H7 (cell line): ENCODE data around the gene FANCI. TPM values are rescaled to one million over a fixed set of nuclear protein-coding genes. Genes with fewer than 3 reads are reported as not detected.

ENCODE experiments used
- DNase-seq: peaks from one replicate; pipeline ENCODE4 v3.0.0; 2012
- H3K27me3 ChIP-seq: 2 replicates; pipeline ENCODE4 v1.6.0; 2011; ENCODE audit warnings: mild to moderate bottlenecking, low read length; ENCODE audit not compliant: control insufficient read depth, insufficient read depth
- H3K36me3 ChIP-seq: replicated peaks from 2 replicates; pipeline ENCODE4 v1.5.1; 2011; ENCODE audit warnings: low read length; ENCODE audit not compliant: control insufficient read depth, insufficient read depth
- H3K4me3 ChIP-seq: 2 replicates; pipeline ENCODE4 v1.5.1; 2011; ENCODE audit warnings: low read depth, mild to moderate bottlenecking, control low read depth, low read length, moderate library complexity; ENCODE audit not compliant: insufficient read depth
- total RNA-seq: library from RNA; depleted of rRNA; stranded (reverse); fragments of >200 nt; shearing (Covaris generic); gene quantifications from 2 replicates; pipeline ENCODE4 v1.2.3, GENCODE V29; 2014

Gene FANCI
- total RNA-seq, 1 experiment from 2014 or later = 54.4 TPM

GRCh38 chr15:89307046-89307587, 63.3 kb downstream of the FANCI start:
- H3K4me3 ChIP-seq = no peak overlapping the region
- DNase-seq = no peak
- H3K36me3 ChIP-seq = peaks cover 30% of the 10 kb centered on the region
- H3K27me3 ChIP-seq = no peaks in the 10 kb centered on the region

GRCh38 chr15:89307791-89308190, 64.0 kb downstream of the FANCI start:
- Histone ChIP-seq H3K4me3 (no peak overlapping the region), H3K36me3 (peaks cover 30% of the 10 kb centered on the region), H3K27me3 (no peaks in the 10 kb centered on the region)
- DNase-seq = no peak

GRCh38 chr15:89308236-89308635, 64.5 kb downstream of the FANCI start:
- Histone ChIP-seq H3K4me3 (no peak overlapping the region), H3K27me3 (no peaks in the 10 kb centered on the region), H3K36me3 (peaks cover 29% of the 10 kb centered on the region)
- DNase-seq = no peak

- Histone ChIP-seq H3K36me3 (peaks cover 35% of the 10 kb centered on the region), H3K4me3 (no peak overlapping the region), H3K27me3 (no peaks in the 10 kb centered on the region)
- no peak for DNase-seq
These were observed 66.2 kb downstream of the FANCI start for GRCh38 chr15:89309993-89310392.

GRCh38 chr15:89315375-89315929, 71.7 kb downstream of the FANCI start:
- no peak overlapping the region for H3K4me3 ChIP-seq
- no peak for DNase-seq
- H3K36me3 ChIP-seq = peaks cover 60% of the 10 kb centered on the region
- no peaks in the 10 kb centered on the region for H3K27me3 ChIP-seq

- H3K4me3 ChIP-seq = no peak overlapping the region
- DNase-seq = no peak
- H3K36me3 ChIP-seq = peaks cover 67% of the 10 kb centered on the region
- no peaks in the 10 kb centered on the region for H3K27me3 ChIP-seq
These were observed 72.7 kb downstream of the FANCI start for GRCh38 chr15:89316504-89316903.

GRCh38 chr15:89317186-89317720, 73.5 kb downstream of the FANCI start:
- Histone ChIP-seq H3K36me3 (peaks cover 74% of the 10 kb centered on the region), H3K27me3 (no peaks in the 10 kb centered on the region), H3K4me3 (no peak overlapping the region)
- no peak for DNase-seq

- Histone ChIP-seq H3K27me3 (no peaks in the 10 kb centered on the region), H3K4me3 (no peak overlapping the region), H3K36me3 (peaks cover 87% of the 10 kb centered on the region)
- DNase-seq = no peak
These were observed 75.9 kb downstream of the FANCI start for GRCh38 chr15:89319678-89320077.

GRCh38 chr15:89320200-89320599, 76.4 kb downstream of the FANCI start:
- DNase-seq = no peak
- Histone ChIP-seq H3K27me3 (no peaks in the 10 kb centered on the region), H3K4me3 (no peak overlapping the region), H3K36me3 (peaks cover 87% of the 10 kb centered on the region)

GRCh38 chr15:89321521-89322410, 78.0 kb downstream of the FANCI start:
- DNase-seq = no peak
- Histone ChIP-seq H3K27me3 (no peaks in the 10 kb centered on the region), H3K36me3 (peaks cover 87% of the 10 kb centered on the region), H3K4me3 (no peak overlapping the region)

- DNase-seq = no peak
- Histone ChIP-seq H3K27me3 (no peaks in the 10 kb centered on the region), H3K4me3 (no peak overlapping the region), H3K36me3 (peaks cover 90% of the 10 kb centered on the region)
These were observed 79.0 kb downstream of the FANCI start for GRCh38 chr15:89322822-89323221.

- Histone ChIP-seq H3K27me3 (no peaks in the 10 kb centered on the region), H3K36me3 (peaks cover 92% of the 10 kb centered on the region), H3K4me3 (no peak overlapping the region)
- DNase-seq = no peak
These were observed 80.0 kb downstream of the FANCI start for GRCh38 chr15:89323825-89324224.

GRCh38 chr15:89325039-89325803, 81.4 kb downstream of the FANCI start:
- peaks cover 92% of the 10 kb centered on the region for H3K36me3 ChIP-seq
- DNase-seq = no peak
- no peak overlapping the region for H3K4me3 ChIP-seq
- no peaks in the 10 kb centered on the region for H3K27me3 ChIP-seq

GRCh38 chr15:89326316-89326715, 82.5 kb downstream of the FANCI start:
- H3K36me3 ChIP-seq = peaks cover 92% of the 10 kb centered on the region

More at GRCh38 chr15:89326316-89326715, 82.5 kb downstream of the FANCI start:
- Histone ChIP-seq H3K27me3 (no peaks in the 10 kb centered on the region), H3K4me3 (no peak overlapping the region)
- DNase-seq = no peak
